Measurements from ENCODE around the gene MRPL38.
"Not testable (repeated sequence)": the region's sequence is repeated elsewhere in the genome, so short reads cannot be mapped to it uniquely, and the experiment has no call there.

The MRPL38 gene

GRCh38 chr17:75875182-75875939 lies 29.3 kb downstream of the MRPL38 start:
- no peak for DNase-seq

GRCh38 chr17:75874323-75875181 lies 30.1 kb downstream of the MRPL38 start:
- no peak for DNase-seq

GRCh38 chr17:75873587-75874322 lies 30.9 kb downstream of the MRPL38 start:
- no peak for DNase-seq

- DNase-seq = peak; percentile 50
These were observed 32.0 kb downstream of the MRPL38 start for GRCh38 chr17:75872434-75873351.

- DNase-seq = not testable (repeated sequence)
These were observed 34.5 kb downstream of the MRPL38 start for GRCh38 chr17:75870228-75870627.

- DNase-seq = no peak
These were observed 35.2 kb downstream of the MRPL38 start for GRCh38 chr17:75869282-75870141.

- DNase-seq = not testable (repeated sequence)
These were observed 35.9 kb downstream of the MRPL38 start for GRCh38 chr17:75868730-75869281.

GRCh38 chr17:75865404-75866188 lies 39.1 kb downstream of the MRPL38 start:
- not testable (repeated sequence) for DNase-seq

GRCh38 chr17:75864887-75865286 lies 39.8 kb downstream of the MRPL38 start:
- not testable (repeated sequence) for DNase-seq

GRCh38 chr17:75864448-75864871 lies 40.2 kb downstream of the MRPL38 start:
- peak; percentile 38 for DNase-seq

- no peak for DNase-seq
These were observed 42.8 kb downstream of the MRPL38 start for GRCh38 chr17:75861927-75862317.

GRCh38 chr17:75859358-75859757 lies 45.3 kb downstream of the MRPL38 start:
- DNase-seq = not testable (repeated sequence)

- DNase-seq = no peak
These were observed 48.5 kb downstream of the MRPL38 start for GRCh38 chr17:75856062-75856756.

GRCh38 chr17:75855310-75856061 lies 49.2 kb downstream of the MRPL38 start, which contains the start of gene WBP2:
WBP2 (minus strand) TSS chr17:75855335; CDS start chr17:75855297, 38 bp downstream.
- peak; percentile 97 for DNase-seq

GRCh38 chr17:75854881-75855309 lies 49.8 kb downstream of the MRPL38 start:
- no peak for DNase-seq

GRCh38 chr17:75854101-75854748 lies 50.5 kb downstream of the MRPL38 start:
- no peak for DNase-seq

- no peak for DNase-seq
These were observed 51.3 kb downstream of the MRPL38 start for GRCh38 chr17:75853433-75853832.

- DNase-seq = not testable (repeated sequence)
These were observed 53.0 kb downstream of the MRPL38 start for GRCh38 chr17:75851693-75851991.

All from activated naive CD4-positive, alpha-beta T cell treated with Interleukin-2 at 50 U/mL for 16 hours (primary cell).